CD4-positive, alpha-beta T cell treated with Interleukin-17A for 1 hour (primary cell): ENCODE measurements around the gene CYP2U1.

ENCODE experiments used
- DNase-seq: peaks from one replicate; pipeline ENCODE4 v3.0.0-alpha.2; 2020

The CYP2U1 gene

DNA sequence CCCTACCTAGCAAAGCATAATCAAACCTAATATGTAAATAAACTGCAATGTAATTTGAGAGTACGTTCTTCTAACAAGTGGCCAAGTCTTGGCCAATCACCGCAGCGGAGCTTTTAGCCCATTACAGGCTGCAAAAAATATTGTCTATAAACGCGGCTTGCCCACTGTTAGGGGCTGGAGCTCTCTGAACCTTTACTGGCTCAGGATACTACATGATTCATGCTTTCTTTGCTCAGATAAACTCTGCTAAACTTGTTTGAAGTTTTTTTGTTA lies 57.4 kb downstream of the CYP2U1 start:
- no peak for DNase-seq

DNA sequence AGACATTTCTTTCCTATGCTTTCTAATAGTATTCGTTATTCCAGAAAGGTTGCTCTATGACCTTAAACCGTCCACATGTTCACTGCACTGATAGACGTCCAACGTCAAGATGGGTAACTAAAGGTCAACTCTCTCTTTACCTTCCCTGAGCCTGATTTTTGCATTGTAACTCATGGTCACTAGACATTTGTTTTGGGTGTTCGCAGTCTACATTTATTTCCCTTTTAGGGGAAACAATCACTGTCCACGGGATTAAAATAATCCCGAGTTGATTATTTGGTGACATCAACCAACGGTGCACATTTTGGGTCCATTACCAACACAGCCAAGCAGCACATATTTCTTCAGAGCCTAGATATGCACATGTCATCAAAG lies 57.8 kb downstream of the CYP2U1 start:
- no peak for DNase-seq

DNA sequence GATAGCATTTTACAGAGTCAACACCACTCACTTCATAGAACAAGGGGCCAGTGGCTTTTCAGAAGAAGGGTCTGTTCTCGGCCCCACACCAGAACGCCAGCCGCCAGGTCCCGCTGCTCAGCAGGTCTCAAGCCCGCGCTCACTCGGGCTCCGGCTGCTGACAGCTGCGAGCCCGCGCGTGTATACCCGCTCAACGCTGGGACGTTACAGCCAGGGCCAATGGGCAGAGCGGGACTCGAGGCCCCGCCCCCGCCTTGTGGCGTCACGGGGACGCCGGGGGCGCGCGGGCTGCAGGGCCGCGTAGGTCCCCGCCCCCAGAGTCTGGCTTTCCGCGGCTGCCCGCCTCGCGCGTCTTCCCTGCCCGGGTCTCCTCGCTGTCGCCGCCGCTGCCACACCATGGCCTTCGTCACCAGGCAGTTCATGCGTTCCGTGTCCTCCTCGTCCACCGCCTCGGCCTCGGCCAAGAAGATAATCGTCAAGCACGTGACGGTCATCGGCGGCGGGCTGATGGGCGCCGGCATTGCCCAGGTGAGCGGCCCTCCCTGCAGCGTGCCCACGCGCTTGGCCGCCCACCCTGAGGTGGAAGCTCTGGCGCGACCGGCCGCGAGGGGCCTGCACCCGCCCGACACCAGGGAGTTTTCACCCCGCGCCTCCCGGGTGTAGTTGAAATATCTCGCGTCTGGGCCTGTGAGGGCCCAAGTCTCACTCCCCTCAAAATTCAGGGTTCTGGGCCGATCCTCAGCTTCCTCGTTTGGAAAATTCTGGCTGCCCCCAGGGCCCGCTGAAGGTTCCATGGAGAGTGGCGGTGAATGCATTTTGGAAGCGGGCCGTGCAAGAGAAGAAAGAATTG lies 58.4 kb downstream of the CYP2U1 start, which contains the start of gene HADH:
HADH (plus strand) TSS at position 353 of the 850 bp plus-strand sequence; CDS start at position 397, 44 bp downstream.
- peak; percentile 93 for DNase-seq

- no peak for DNase-seq
Observed at GRCh38 chr4:107991945-107992630, 60.7 kb downstream of the CYP2U1 start.

DNA sequence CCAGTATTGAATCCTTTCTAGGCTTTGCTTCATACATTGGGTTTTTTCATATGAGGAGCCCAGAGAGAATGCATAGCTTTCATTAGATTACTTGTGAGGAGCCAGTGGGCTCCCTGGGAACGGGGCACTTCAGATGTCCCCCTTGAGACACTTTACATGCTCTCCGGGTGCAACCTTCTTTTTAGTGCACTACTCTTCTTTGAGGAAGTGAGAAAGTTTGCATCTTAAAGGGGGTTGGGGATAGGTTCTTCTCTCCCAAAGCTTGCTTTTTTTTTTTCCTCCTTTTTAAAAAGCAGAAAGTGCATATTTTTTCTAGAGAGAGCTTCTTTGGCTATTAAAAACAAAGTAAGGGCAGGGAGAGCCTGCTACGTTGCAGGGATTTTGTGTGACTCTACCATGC lies 62.6 kb downstream of the CYP2U1 start:
- no peak for DNase-seq

DNA sequence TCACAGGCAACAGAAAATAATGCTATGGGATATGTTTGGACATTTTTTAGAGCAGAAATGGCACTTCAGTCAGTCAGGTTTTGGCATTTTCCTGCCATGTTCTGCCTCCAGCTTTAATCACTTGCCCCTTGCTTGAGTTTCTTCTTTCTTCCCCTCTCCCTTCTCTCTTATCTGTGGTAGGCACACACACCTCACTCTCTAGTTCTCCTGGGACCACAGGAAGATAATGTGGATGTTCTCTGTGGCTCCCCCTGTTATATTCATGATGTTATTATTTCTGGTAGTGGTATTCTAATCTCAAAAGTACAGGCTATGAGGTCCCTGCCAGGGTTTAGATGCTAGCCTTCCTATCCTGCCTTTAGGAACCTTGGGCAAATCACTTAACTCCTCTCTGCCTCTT lies 63.5 kb downstream of the CYP2U1 start:
- no peak for DNase-seq

- DNase-seq = no peak
Observed at GRCh38 chr4:107996949-107997788, 65.8 kb downstream of the CYP2U1 start.

DNA sequence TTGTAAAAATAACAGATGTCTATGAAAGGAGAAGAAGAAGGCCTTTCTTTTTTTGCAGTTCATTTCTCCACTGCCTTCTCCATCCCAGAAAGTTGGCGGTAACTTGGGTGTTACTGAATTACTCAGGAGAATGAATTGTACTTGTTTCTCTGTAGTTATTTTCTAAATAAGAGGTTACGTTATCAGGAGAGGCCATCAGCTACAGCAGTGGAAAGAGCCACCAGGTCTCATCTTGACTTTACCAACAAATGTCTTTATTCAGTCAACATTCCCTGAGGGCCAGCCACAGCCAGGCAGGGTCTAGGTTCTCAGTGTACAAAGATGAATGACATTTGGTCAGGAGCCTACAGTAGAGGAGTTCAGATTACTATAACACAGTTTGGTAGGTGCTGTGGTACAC lies 66.4 kb downstream of the CYP2U1 start:
- no peak for DNase-seq

- DNase-seq = no peak
Observed at GRCh38 chr4:107999932-108000539, 68.7 kb downstream of the CYP2U1 start.

DNA sequence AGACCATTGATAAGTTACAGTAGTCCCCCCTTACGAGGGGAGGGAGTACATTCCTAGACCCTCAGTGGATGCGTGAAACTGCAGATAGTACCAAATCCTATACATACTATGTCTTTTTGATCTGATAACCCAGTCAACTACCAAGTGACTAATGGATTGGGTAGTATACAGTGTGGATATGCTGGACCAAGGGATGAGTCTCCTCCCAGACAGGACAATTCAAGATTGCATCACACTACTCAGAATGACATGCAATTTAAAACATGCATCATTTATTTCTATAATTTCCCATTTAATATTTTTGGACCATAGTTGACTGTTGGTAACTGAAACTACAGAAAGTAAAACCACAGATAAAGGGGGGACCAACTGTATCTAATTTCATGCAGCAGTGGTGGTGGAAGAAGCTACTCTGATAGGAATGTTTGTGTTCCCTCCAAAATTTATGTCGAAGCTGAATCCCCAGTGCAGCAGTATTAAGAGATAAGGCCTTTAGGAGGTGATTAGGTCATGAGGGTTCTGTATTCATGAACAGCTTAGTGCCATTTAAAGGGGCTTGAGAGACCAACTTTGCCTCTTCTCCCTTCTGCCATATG lies 70.3 kb downstream of the CYP2U1 start:
- no peak for DNase-seq
